Loucy (cell line): Measurements from ENCODE around the gene CRACR2A.

ENCODE experiments used
- CTCF ChIP-seq: fragments of 200-600 bp; sonication (generic); conservative IDR thresholded peaks from 2 replicates; pipeline ENCODE4 v1.5.1; 2014; ENCODE audit warnings: mild to moderate bottlenecking, antibody characterized with exemption, low read length
- EZH2phosphoT487 ChIP-seq: fragments of 200-600 bp; IDR thresholded peaks from 2 replicates; pipeline ENCODE4 v1.6.1; 2018; ENCODE audit warnings: antibody characterized with exemption, mild to moderate bottlenecking, moderate library complexity, borderline replicate concordance

DNA sequence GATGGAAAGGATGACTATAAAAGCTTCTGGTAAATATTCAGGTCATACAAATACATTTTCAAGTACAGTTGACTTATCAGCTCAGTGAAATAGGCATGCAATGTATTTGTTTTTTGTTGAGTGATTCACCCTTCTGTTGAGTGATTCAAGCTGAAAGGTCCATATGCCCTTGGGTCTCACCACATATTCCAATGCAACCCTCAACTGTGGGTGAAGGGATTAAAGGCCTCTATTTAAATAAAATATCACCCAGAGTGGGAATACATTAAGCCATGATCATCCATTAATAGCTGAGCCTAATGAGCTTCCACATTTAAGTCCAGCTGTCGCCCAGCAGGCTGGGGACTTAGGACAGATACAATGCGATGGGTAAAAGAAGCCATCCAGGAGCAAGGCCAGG is 120.2 kb downstream of the CRACR2A start:
- TF ChIP-seq CTCF (no peak), EZH2phosphoT487 (no peak)
